ENCODE data around the gene SIRT7. TPM values are rescaled to one million over a fixed set of nuclear protein-coding genes. Genes with fewer than 3 reads are reported as not detected.

Gene SIRT7
- total RNA-seq, 2 experiments from 2014 or later = 49.1 to 69.3 TPM

GRCh38 chr17:81923302-81924260 lies 5.6 kb upstream of the SIRT7 start:
- BruUV-seq (replicated peaks) = no TSS peak
- intact Hi-C loops (cut with micrococcal nuclease; ENCODE audit: unreplicated experiment) = no loop called here
- TF ChIP-seq EZH2phosphoT487 (IDR thresholded peaks at IDR 0.05; ENCODE audit: borderline replicate concordance, low read depth, low read length) = no peak
- TF ChIP-seq, protein P1, sequence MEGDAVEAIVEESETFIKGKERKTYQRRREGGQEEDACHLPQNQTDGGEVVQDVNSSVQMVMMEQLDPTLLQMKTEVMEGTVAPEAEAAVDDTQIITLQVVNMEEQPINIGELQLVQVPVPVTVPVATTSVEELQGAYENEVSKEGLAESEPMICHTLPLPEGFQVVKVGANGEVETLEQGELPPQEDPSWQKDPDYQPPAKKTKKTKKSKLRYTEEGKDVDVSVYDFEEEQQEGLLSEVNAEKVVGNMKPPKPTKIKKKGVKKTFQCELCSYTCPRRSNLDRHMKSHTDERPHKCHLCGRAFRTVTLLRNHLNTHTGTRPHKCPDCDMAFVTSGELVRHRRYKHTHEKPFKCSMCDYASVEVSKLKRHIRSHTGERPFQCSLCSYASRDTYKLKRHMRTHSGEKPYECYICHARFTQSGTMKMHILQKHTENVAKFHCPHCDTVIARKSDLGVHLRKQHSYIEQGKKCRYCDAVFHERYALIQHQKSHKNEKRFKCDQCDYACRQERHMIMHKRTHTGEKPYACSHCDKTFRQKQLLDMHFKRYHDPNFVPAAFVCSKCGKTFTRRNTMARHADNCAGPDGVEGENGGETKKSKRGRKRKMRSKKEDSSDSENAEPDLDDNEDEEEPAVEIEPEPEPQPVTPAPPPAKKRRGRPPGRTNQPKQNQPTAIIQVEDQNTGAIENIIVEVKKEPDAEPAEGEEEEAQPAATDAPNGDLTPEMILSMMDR (conservative IDR thresholded peaks at IDR 0.05; ENCODE audit: low read length) = no peak
- ChIA-PET POLR2A (interaction anchor here (1.7 kb wide), 1 partner anchor 29 kb away, joined by 5 read pairs; no protein-coding TSS in a partner anchor), CTCF (ENCODE audit: unreplicated experiment) (no interaction called here)
- Histone ChIP-seq H3K4me3 (ENCODE audit: low read depth, low read length, poor library complexity, severe bottlenecking) (no peak overlapping the region), H2AFZ (ENCODE audit: low read length) (no peak overlapping the region), H3K27ac (ENCODE audit: low read depth, low read length, poor library complexity, severe bottlenecking) (no peak overlapping the region), H3K4me2 (ENCODE audit: low read length) (no peak overlapping the region), H3K4me1 (ENCODE audit: insufficient read depth, low read length, poor library complexity, severe bottlenecking) (peaks cover 38% of the 10 kb centered on the region), H3K79me2 (ENCODE audit: insufficient read depth, low read depth, low read length) (peaks cover 37% of the 10 kb centered on the region), H4K20me1 (ENCODE audit: insufficient read depth, low read length) (no peaks in the 10 kb centered on the region), H3K9me3 (ENCODE audit: low read length) (no peaks in the 10 kb centered on the region), H3K36me3 (ENCODE audit: insufficient read depth, low read length) (peaks cover 28% of the 10 kb centered on the region; the same call in 1 of the 2 replicates), H3K9me2 (ENCODE audit: insufficient read depth, low read length) (no peaks in the 10 kb centered on the region)
- no peak for DNase-seq (ENCODE audit: low spot score)

- DNase-seq (ENCODE audit: low spot score) = no peak
- no peaks in the 10 kb centered on the region for H3K9me2 ChIP-seq (ENCODE audit: insufficient read depth, low read length)
- H3K79me2 ChIP-seq (ENCODE audit: insufficient read depth, low read depth, low read length) = peaks cover 37% of the 10 kb centered on the region
- no peak for TF ChIP-seq EZH2phosphoT487 (IDR thresholded peaks at IDR 0.05; ENCODE audit: borderline replicate concordance, low read depth, low read length)
- TF ChIP-seq, protein P1 (conservative IDR thresholded peaks at IDR 0.05; ENCODE audit: low read length) = no peak
- H3K4me1 ChIP-seq (ENCODE audit: insufficient read depth, low read length, poor library complexity, severe bottlenecking) = peaks cover 39% of the 10 kb centered on the region
- H4K20me1 ChIP-seq (ENCODE audit: insufficient read depth, low read length) = no peaks in the 10 kb centered on the region
- no TSS peak for BruUV-seq (replicated peaks)
- no peak overlapping the region for H2AFZ ChIP-seq (ENCODE audit: low read length)
- peaks cover 28% of the 10 kb centered on the region; the same call in 1 of the 2 replicates for H3K36me3 ChIP-seq (ENCODE audit: insufficient read depth, low read length)
- H3K4me3 ChIP-seq (ENCODE audit: low read depth, low read length, poor library complexity, severe bottlenecking) = no peak overlapping the region
- no peak overlapping the region for H3K4me2 ChIP-seq (ENCODE audit: low read length)
- POLR2A ChIA-PET = no interaction called here
- no peak overlapping the region for H3K27ac ChIP-seq (ENCODE audit: low read depth, low read length, poor library complexity, severe bottlenecking)
- CTCF ChIA-PET (ENCODE audit: unreplicated experiment) = no interaction called here
- intact Hi-C loops (cut with micrococcal nuclease; ENCODE audit: unreplicated experiment) = no loop called here
- H3K9me3 ChIP-seq (ENCODE audit: low read length) = no peaks in the 10 kb centered on the region
These were observed 4.8 kb upstream of the SIRT7 start for GRCh38 chr17:81922566-81923301.
